ENCODE data around the gene LRMDA. TPM values are rescaled to one million over a fixed set of nuclear protein-coding genes. Genes with fewer than 3 reads are reported as not detected.

Gene LRMDA
- total RNA-seq, 1 donor from 2014 or later, result 17.3 TPM

DNA sequence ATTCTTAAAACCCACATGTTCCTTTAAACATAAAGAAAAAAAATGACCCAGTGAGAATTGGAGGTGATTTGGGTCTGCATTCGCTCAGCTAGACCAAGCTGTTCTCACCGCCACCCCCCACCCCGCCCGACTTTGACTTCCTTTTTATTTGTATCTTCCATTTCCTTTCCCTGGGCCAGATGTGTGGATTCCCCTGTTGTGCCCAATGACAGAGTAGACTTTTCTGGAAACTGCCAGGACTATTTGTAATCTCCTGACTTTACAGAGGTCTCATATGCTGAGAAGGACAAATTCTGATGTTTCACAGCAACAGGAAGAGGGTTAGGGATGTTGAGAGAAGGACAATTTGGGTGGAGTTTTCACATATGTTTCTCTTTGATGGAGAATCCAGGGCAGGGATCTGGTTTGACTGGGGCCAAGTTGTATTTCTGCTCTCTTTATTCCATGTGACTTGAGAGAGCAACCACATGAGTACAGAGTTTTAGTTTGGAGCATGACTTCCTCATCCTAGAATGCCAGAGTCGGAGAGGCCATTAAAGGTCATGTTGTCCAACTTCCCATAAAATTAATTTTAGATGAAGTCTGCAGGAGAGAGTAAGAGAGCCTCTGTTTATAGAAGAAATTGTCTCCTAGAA, 1023.2 kb downstream of the LRMDA start:
- peak in 1 of 2 donors; percentile 14 for DNase-seq (ENCODE audit: low read depth in 2 of 2)

DNA sequence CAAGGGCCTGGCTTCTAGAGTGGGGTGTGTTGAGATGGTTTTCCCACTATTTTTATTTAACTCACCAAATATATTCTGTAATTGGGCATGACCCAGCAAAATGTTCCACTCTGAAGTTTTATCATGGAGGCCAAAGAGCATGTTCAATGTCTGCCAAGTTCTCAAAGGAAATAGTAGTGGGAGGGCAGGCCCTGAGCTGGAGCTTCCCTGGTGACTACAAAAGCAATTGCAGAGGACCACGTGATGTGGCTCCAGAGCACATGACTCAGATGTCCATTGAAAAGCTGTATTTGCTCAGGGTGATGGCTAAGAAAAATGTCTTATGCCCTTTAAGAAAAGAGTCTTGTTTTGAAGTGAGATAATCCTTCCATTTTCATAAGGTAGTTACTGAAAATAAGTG, 1024.8 kb downstream of the LRMDA start:
- peak in 1 of 2 donors; percentile 3 for DNase-seq (ENCODE audit: low read depth in 2 of 2)

DNA sequence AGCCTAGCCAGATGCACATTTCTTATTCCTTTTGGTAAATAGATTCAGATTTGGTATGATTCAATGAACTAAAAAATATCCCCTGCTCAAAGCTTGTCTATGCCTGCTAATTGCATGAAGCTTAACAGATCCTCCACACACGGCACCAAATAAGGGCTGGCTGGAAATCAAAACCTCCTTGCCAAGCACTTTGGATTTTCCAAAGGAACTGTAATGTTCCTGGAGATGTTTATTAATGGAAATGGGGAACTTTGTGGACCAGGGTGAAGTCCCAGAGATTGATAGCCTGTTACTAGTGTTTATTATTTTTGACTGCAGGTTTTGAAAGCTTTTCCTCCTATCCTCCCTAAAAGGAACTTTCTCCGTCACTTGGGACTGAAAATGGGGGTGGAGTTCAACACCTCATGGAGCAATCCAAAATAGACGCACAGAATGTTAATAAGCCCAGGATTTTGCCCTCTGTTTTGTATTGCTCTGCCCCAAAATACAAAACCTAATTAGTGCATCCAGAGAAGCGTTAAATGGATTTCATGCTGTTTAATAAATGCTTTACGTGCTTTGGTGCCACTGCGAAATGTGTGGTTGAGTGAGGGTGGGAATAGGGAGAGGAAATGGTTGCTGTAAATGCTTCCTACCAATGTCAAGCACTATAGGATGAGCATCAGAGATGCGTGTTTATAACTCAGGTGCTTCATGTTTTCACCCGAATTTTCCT, 1027.7 kb downstream of the LRMDA start:
- DNase-seq (ENCODE audit: low read depth in 2 of 2), result no peak

- DNase-seq (ENCODE audit: low read depth in 2 of 2), result no peak
Observed at GRCh38 chr10:76461024-76461423, 1029.6 kb downstream of the LRMDA start.

GRCh38 chr10:76463111-76463510, 1031.7 kb downstream of the LRMDA start:
- DNase-seq (ENCODE audit: low read depth in 2 of 2), result no peak

- no peak for DNase-seq (ENCODE audit: low read depth in 2 of 2)
Observed at GRCh38 chr10:76466836-76467503, 1035.5 kb downstream of the LRMDA start.

DNA sequence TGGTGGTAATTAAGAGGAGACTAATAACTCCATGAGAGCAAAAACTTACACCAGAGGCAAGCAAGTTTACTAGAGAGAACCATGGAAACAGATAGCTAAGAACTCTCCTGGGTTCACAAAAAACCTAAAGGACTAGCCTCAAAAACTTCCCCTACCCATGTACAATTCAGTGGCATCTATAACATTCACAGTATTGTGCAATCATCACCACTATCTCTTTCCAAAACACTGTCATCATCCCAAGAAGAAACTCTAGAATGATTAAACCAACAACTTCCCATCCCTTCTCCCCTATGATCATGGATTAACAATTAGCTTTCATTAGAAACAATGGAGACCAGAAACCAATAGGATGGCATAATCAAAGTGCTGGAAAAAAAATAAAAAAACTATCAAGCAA, 1038.3 kb downstream of the LRMDA start:
- DNase-seq (ENCODE audit: low read depth in 2 of 2), result no peak

- DNase-seq (ENCODE audit: low read depth in 2 of 2), result no peak
Observed at GRCh38 chr10:76479103-76479790, 1047.8 kb downstream of the LRMDA start.

DNA sequence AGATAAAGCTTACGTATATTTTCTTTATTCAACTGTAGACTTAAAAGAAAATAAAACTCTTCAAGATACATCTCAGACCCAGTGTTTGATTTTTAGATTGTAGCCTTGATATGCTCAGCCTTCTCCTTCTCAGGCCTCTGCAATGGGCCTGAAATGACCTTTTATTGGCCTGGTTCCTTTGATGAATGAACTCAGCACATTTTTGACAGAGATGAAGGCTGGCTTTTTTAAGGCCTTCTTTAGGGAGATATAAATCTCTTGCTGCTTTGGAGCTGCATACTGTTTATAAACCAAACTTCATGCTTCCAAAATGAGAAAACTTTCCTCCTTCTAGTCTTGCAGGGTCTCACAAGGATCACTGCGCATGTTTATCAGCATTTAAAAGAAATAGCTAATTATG, 1049.8 kb downstream of the LRMDA start:
- DNase-seq (ENCODE audit: low read depth in 2 of 2), result no peak

DNA sequence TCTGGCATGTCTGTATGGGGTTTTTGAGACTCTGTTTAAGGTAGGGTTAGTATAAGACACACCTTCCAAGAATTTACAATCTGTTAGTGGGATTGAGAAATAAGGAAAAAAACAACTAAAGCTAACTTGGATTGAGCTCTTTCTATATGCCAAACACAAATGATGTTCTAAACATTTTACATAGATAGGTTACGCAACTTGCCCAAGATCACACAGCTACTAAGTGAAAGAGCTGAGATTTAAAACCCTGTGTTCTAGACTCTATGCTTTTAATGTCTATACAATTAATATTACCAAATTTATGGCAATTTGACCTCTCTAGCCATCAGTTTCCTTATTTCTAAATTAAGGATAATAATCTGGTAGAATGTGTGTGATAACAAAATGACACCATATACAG, 1056.2 kb downstream of the LRMDA start:
- no peak for DNase-seq (ENCODE audit: low read depth in 2 of 2)

- no peak for DNase-seq (ENCODE audit: low read depth in 2 of 2)
Observed at GRCh38 chr10:76488602-76489001, 1057.2 kb downstream of the LRMDA start.

DNA sequence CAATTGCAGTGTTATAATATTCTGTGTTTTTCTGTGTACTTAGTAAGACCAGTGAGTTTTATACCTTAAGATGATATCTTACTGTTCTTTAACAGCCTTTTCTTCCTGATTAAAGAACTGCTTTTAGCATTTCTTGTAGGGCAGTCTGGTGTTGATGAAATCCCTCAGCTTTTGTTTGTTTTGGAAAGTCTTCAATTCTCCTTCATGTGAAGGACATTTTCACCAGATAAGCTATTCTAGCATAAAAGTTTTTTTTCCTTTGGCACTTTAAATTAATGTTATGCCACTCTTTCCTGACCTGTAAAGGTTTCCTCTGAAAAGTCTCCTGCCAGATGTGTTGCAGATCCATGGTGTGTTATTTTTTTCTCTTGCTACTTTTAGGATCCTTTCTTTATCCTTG, 1059.8 kb downstream of the LRMDA start:
- peak in 1 of 2 donors; percentile 7 for DNase-seq (ENCODE audit: low read depth in 2 of 2)

DNA sequence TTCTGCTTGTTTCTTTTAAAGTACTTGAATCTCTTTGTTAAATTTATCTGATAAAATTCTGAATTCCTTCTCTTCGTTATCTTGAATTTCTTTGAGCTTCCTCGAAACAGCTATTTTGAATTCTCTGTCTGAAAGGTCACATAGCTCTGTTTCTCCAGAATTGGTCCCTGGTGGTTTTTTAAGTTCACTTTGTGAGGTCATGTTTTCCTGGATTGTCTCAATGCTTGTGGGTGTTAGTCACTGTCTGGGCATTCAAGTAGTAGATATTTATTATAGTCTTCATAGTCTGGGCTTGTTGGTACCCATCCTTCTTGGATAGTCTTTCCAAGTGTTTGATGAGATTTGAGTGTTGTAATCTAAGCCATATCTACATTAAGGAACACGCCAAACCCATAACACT, 1060.6 kb downstream of the LRMDA start:
- DNase-seq (ENCODE audit: low read depth in 2 of 2), result peak in 1 of 2 donors; percentile 47

GRCh38 chr10:76492678-76493472, 1061.5 kb downstream of the LRMDA start:
- DNase-seq (ENCODE audit: low read depth in 2 of 2), result no peak

DNA sequence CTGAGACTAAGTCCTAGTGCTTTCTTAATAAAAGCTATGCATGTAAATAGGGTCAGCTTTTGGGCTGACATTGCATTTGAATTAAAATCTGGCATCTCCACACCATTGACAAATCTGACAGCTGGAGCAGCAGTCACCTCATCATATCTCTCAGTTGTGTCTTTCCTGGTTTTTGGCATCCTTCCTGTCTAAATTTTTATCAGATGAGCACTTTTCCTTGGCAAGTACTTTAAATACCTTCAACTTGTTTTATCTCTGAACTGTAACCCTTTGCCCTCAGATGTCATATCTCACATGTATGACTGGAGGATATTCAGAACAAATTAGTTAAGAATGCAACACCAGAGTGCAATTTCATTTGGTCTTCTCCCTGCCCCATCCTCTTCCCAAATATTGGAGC, 1066.2 kb downstream of the LRMDA start:
- DNase-seq (ENCODE audit: low read depth in 2 of 2), result no peak

DNA sequence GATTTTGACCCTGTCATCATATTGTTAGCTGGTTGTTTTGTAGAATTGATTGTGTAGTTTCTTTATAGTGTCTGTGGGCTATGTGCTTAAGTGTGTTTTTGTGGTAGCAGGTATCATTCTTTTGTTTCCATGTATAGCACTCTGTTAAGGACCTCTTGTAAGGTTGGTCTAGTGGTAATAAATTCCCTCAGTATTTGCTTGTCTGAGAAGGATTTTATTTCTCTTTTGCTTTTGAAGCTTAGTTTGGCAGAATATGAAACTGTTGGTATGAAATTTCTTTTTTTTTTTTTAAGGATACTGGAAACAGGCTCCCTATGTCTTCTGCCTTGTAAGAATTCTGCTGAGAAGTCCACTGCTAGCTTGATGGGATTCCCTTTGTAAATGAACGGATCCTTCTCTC, 1073.4 kb downstream of the LRMDA start:
- DNase-seq (ENCODE audit: low read depth in 2 of 2), result no peak

DNA sequence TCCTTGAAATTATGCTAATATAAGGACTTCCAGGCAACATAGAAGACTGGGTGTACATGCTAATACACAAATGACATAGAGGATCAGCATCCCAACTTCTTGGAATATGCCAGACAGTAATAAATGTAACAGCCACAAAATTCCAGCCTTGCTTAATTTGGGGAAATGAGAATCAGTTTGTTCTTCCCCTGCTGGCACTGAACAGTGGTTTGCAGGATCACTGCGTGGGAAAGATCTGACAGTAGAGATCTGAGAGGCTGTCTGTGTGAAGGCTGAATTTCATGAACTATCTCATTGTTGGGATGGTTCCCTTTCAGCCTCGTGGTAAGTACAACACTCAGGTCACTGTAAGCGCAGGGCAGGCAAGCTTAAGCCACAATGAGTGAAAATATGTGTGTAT, 1078.0 kb downstream of the LRMDA start:
- no peak for DNase-seq (ENCODE audit: low read depth in 2 of 2)

- no peak for DNase-seq (ENCODE audit: low read depth in 2 of 2)
Observed at GRCh38 chr10:76514321-76514720, 1082.9 kb downstream of the LRMDA start.

GRCh38 chr10:76514869-76515268, 1083.4 kb downstream of the LRMDA start:
- no peak for DNase-seq (ENCODE audit: low read depth in 2 of 2)

DNA sequence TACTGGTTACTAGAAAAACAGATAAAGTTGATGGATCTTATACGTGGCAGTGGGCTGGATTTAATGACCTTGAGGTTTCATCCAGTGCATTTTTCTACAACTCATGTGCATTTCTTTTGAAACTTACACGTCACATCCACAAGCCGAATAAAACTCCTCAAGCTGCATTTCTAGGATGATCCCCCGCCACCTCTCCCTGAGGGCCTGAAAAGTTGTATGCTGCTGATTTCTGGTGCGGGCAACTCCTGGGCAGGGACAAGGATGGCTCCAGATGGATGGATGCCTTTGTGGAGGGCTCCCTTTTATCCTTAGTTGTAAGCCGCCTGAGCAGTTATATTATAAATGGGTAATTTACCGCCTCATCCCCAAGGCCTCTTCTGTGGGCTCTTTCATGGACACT, 1091.1 kb downstream of the LRMDA start:
- DNase-seq (ENCODE audit: low read depth in 2 of 2), result no peak

GRCh38 chr10:76523246-76523645, 1091.8 kb downstream of the LRMDA start:
- DNase-seq (ENCODE audit: low read depth in 2 of 2), result peak in 1 of 2 donors; percentile 87

Data from lung microvascular endothelial cell (primary cell).